HEK293 (cell line): ENCODE measurements around the gene CYB5B.

Source experiments
- CTCF ChIA-PET: fragments of 350-600 bp; formaldehyde crosslinking; extraction: SDS; loops from one replicate; lab custom pipeline; 2021; ENCODE audit warnings: antibody characterized with exemption; lab: Yijun Ruan, JAX
- POLR2A ChIA-PET: fragments of 300-600 bp; formaldehyde crosslinking; extraction: SDS; loops from one replicate; lab custom pipeline; 2020; ENCODE audit warnings: antibody characterized with exemption, inconsistent platforms; lab: Yijun Ruan, JAX
- H3K27ac ChIP-seq: fragments of 200-500 bp; sonication (Bioruptor generic); 2 replicates; pipeline ENCODE4 v1.5.1; 2014; ENCODE audit warnings: low read depth, low read length, control low read depth, inconsistent platforms; ENCODE audit errors: extremely low read depth
- H3K36me3 ChIP-seq, 2 experiments: fragments of 200-500 bp in 1 of 2; sonication (Bioruptor generic) in 1 of 2; 1 replicate in 1 of 2; 2 replicates in 1 of 2; pipeline ENCODE4 v1.5.1; 2014 to 2017; ENCODE audit warnings: inconsistent platforms in 2 of 2, low read length in 2 of 2; ENCODE audit not compliant: control insufficient read depth in 2 of 2, insufficient read depth in 1 of 2
- H3K4me1 ChIP-seq: fragments of 200-500 bp; sonication (Bioruptor generic); 2 replicates; pipeline ENCODE4 v1.5.1; 2014; ENCODE audit warnings: mild to moderate bottlenecking, low read length, inconsistent platforms; ENCODE audit not compliant: control insufficient read depth, insufficient read depth
- H3K4me3 ChIP-seq: 2 replicates; pipeline ENCODE4 v1.5.1; 2011; ENCODE audit warnings: low read depth, mild to moderate bottlenecking, control low read depth, low read length, moderate library complexity
- H3K9me3 ChIP-seq: fragments of 200-500 bp; sonication (Bioruptor generic); 2 replicates; pipeline ENCODE4 v1.5.1; 2014; ENCODE audit warnings: low read depth, low read length, inconsistent platforms; ENCODE audit not compliant: control insufficient read depth, insufficient read depth
- KLF10 ChIP-seq: fragments of 450-650 bp; IDR thresholded peaks from 2 replicates; pipeline ENCODE4 v1.5.1; 2018; ENCODE audit warnings: missing biosample characterization, mild to moderate bottlenecking, missing genetic modification characterization
- OVOL3 ChIP-seq: fragments of 450-650 bp; formaldehyde crosslinking; IDR thresholded peaks from 2 replicates; pipeline ENCODE4 v1.5.1; 2016; ENCODE audit warnings: missing biosample characterization, missing genetic modification characterization
- PRDM10 ChIP-seq: fragments of 450-650 bp; formaldehyde crosslinking; IDR thresholded peaks from 2 replicates; pipeline ENCODE4 v1.5.1; 2016; ENCODE audit warnings: missing biosample characterization, missing genetic modification characterization
- PRDM6 ChIP-seq: fragments of 450-650 bp; formaldehyde crosslinking; IDR thresholded peaks from 2 replicates; pipeline ENCODE4 v1.5.1; 2017; ENCODE audit warnings: missing biosample characterization, missing genetic modification characterization
- RBAK ChIP-seq: fragments of 450-650 bp; formaldehyde crosslinking; IDR thresholded peaks from 2 replicates; pipeline ENCODE4 v1.5.1; 2016; ENCODE audit warnings: missing biosample characterization, missing genetic modification characterization
- REPIN1 ChIP-seq: fragments of 450-650 bp; formaldehyde crosslinking; IDR thresholded peaks from 2 replicates; pipeline ENCODE4 v1.5.1; 2017; ENCODE audit warnings: missing biosample characterization, missing genetic modification characterization, low read depth
- ZBTB10 ChIP-seq: fragments of 450-650 bp; formaldehyde crosslinking; IDR thresholded peaks from 2 replicates; pipeline ENCODE4 v1.5.1; 2016; ENCODE audit warnings: missing biosample characterization, missing genetic modification characterization
- ZBTB20 ChIP-seq: fragments of 450-650 bp; formaldehyde crosslinking; IDR thresholded peaks from 2 replicates; pipeline ENCODE4 v1.5.1; 2016; ENCODE audit warnings: missing biosample characterization, missing genetic modification characterization
- ZNF121 ChIP-seq: fragments of 450-650 bp; formaldehyde crosslinking; IDR thresholded peaks from 2 replicates; pipeline ENCODE4 v1.5.1; 2016; ENCODE audit warnings: missing biosample characterization, missing genetic modification characterization
- ZNF155 ChIP-seq: fragments of 450-650 bp; formaldehyde crosslinking; IDR thresholded peaks from 2 replicates; pipeline ENCODE4 v1.5.1; 2016; ENCODE audit warnings: missing biosample characterization, missing genetic modification characterization
- ZNF398 ChIP-seq: fragments of 450-650 bp; formaldehyde crosslinking; IDR thresholded peaks from 2 replicates; pipeline ENCODE4 v1.5.1; 2017; ENCODE audit warnings: missing biosample characterization, missing genetic modification characterization
- ZNF561 ChIP-seq: fragments of 450-650 bp; IDR thresholded peaks from 2 replicates; pipeline ENCODE4 v1.5.1; 2018; ENCODE audit warnings: missing biosample characterization, missing genetic modification characterization, borderline replicate concordance
- ZNF580 ChIP-seq: fragments of 450-650 bp; formaldehyde crosslinking; IDR thresholded peaks from 2 replicates; pipeline ENCODE4 v1.5.1; 2016; ENCODE audit warnings: missing biosample characterization, missing genetic modification characterization
- ZNF624 ChIP-seq: fragments of 450-650 bp; formaldehyde crosslinking; IDR thresholded peaks from 2 replicates; pipeline ENCODE4 v1.5.1; 2017; ENCODE audit warnings: missing biosample characterization, missing genetic modification characterization
- ZNF658 ChIP-seq: fragments of 450-650 bp; formaldehyde crosslinking; IDR thresholded peaks from 2 replicates; pipeline ENCODE4; 2016; ENCODE audit warnings: missing biosample characterization, missing genetic modification characterization
- ZXDB ChIP-seq: fragments of 450-650 bp; formaldehyde crosslinking; IDR thresholded peaks from 2 replicates; pipeline ENCODE4 v1.5.1; 2016; ENCODE audit warnings: missing biosample characterization, missing genetic modification characterization

The CYB5B gene

GRCh38 chr16:69412287-69412686, 12.1 kb upstream of the CYB5B start:
- no peak overlapping the region for H3K4me3 ChIP-seq
- TF ChIP-seq ZNF624 (tag by site-specific recombination) (no peak), ZNF658 (no peak), KLF10 (tag by site-specific recombination) (no peak), REPIN1 (tag by site-specific recombination) (no peak)
- H3K9me3 ChIP-seq, result no peaks in the 10 kb centered on the region
- POLR2A ChIA-PET, result interaction anchor here (0.6 to 0.7 kb wide), 3 partner anchors 14 to 83 kb away, joined by 3 to 5 read pairs (median 4); no protein-coding TSS in a partner anchor
- no peaks in the 10 kb centered on the region for H3K36me3 ChIP-seq
- CTCF ChIA-PET, result interaction anchor here (0.7 to 0.8 kb wide), 2 partner anchors 10 to 94 kb away, joined by 4 to 5 read pairs; no protein-coding TSS in a partner anchor
- no peak overlapping the region for H3K27ac ChIP-seq
- H3K4me1 ChIP-seq, result peaks cover 7% of the 10 kb centered on the region

- ChIA-PET CTCF (interaction anchor here (0.8 kb wide), 1 partner anchor 11 kb away, joined by 4 read pairs; no protein-coding TSS in a partner anchor), POLR2A (interaction anchor here (0.6 kb wide), 1 partner anchor 18 kb away, joined by 4 read pairs; no protein-coding TSS in a partner anchor)
- Histone ChIP-seq H3K9me3 (no peaks in the 10 kb centered on the region), H3K4me1 (peaks cover 11% of the 10 kb centered on the region)
- TF ChIP-seq ZNF155 (no peak), RBAK (no peak), ZNF121 (tag by site-specific recombination) (peak; percentile 69; the same call in 1 of the 2 replicates), ZBTB10 (tag by site-specific recombination) (no peak), ZXDB (tag by site-specific recombination) (no peak), PRDM6 (no peak)
- TF ChIP-seq, all 188 proteins: peak for 1
- Histone ChIP-seq H3K27ac (no peak overlapping the region), H3K4me3 (no peak overlapping the region), H3K36me3 (no peaks in the 10 kb centered on the region)
These were observed 11.3 kb upstream of the CYB5B start for GRCh38 chr16:69413045-69413664.

- CTCF ChIA-PET, result interaction anchor here (0.7 to 2.0 kb wide), 4 partner anchors 13 to 221 kb away, joined by 3 to 7 read pairs (median 3); no protein-coding TSS in a partner anchor
- TF ChIP-seq OVOL3 (tag by site-specific recombination), result no peak
- no peak for TF ChIP-seq KLF10 (tag by site-specific recombination)
- TF ChIP-seq ZNF398 (tag by site-specific recombination), result 0 out of 2 replicates have a peak, but pooled peaks have one; percentile 17
- TF ChIP-seq ZNF561 (tag by site-specific recombination), result no peak
- TF ChIP-seq ZBTB20 (tag by site-specific recombination), result 0 out of 2 replicates have a peak, but pooled peaks have one; percentile 46
- no peak for TF ChIP-seq ZNF580 (tag by site-specific recombination)
- peak; percentile 86 for TF ChIP-seq PRDM10
These were observed 6.8 kb upstream of the CYB5B start for GRCh38 chr16:69417520-69418199.

More at GRCh38 chr16:69417520-69418199, 6.8 kb upstream of the CYB5B start:
- POLR2A ChIA-PET, result interaction anchor here (0.6 kb wide), 2 partner anchors 9 to 22 kb away, joined by 3 to 4 read pairs; no protein-coding TSS in a partner anchor
- peaks cover 7% of the 10 kb centered on the region; the same call in 1 of the 2 replicates for H3K4me1 ChIP-seq
- H3K27ac ChIP-seq, result peak overlapping the region; percentile 20; the same call in 1 of the 2 replicates
- no peaks in the 10 kb centered on the region for H3K36me3 ChIP-seq
- H3K9me3 ChIP-seq, result no peaks in the 10 kb centered on the region
- no peak overlapping the region for H3K4me3 ChIP-seq
